GM13977 (cell line): ENCODE data around the gene FGF4.

Experiments
- DNase-seq: peaks from one replicate; pipeline ENCODE4 v3.0.0; 2012; ENCODE audit warnings: low spot score
- CTCF ChIP-seq: IDR thresholded peaks from 2 replicates; pipeline ENCODE4 v1.5.1; 2012; ENCODE audit warnings: mild to moderate bottlenecking, control low read depth; ENCODE audit not compliant: insufficient read depth; ENCODE audit errors: extremely low read depth, missing control alignments
- in situ Hi-C: fragments of 300-500 bp; cut with MboI; formaldehyde crosslinking; loops from one replicate; pipeline ENCODE4 v1.12.0; 2022; ENCODE audit warnings: low sequenced_read_pairs, low pct_unique_long_range_greater_than_20kb, mixed read lengths, inconsistent platforms; ENCODE audit not compliant: unreplicated experiment

FGF4 gene

GRCh38 chr11:69796063-69796462 lies 20.9 kb upstream of the FGF4 start:
- no peak for TF ChIP-seq CTCF
- in situ Hi-C loops: no loop called here
- no peak for DNase-seq

- in situ Hi-C loops: no loop called here
- DNase-seq: no peak
- TF ChIP-seq CTCF: no peak
Measured at GRCh38 chr11:69791276-69792180, 16.4 kb upstream of the FGF4 start.

GRCh38 chr11:69788956-69789355 lies 13.8 kb upstream of the FGF4 start:
- in situ Hi-C loops: no loop called here
- no peak for TF ChIP-seq CTCF

GRCh38 chr11:69787906-69788305 lies 12.8 kb upstream of the FGF4 start:
- TF ChIP-seq CTCF: no peak
- in situ Hi-C loops: no loop called here
- no peak for DNase-seq

More at GRCh38 chr11:69788956-69789355, 13.8 kb upstream of the FGF4 start:
- no peak for DNase-seq

- TF ChIP-seq CTCF: no peak
- in situ Hi-C loops: no loop called here
- DNase-seq: no peak
Measured at GRCh38 chr11:69787457-69787856, 12.3 kb upstream of the FGF4 start.

GRCh38 chr11:69781241-69781640 lies 6.1 kb upstream of the FGF4 start:
- no peak for TF ChIP-seq CTCF
- in situ Hi-C loops: no loop called here
- no peak for DNase-seq
